Measurements from ENCODE around the gene TMEM51. TPM values are rescaled to one million over a fixed set of nuclear protein-coding genes. Genes with fewer than 3 reads are reported as not detected.
A peak's percentile ranks its signal among the peaks of the same experiment; 100 is the strongest.

TMEM51 gene
- total RNA-seq, 1 experiment from 2014 or later = 1.7 TPM

GRCh38 chr1:15246960-15247614 lies 93.5 kb downstream of the TMEM51 start, which contains the start of gene FHAD1:
Gene FHAD1, plus strand, starts transcription at chr1:15247223. Its CDS starts 4,562 bp downstream, at chr1:15251785.
- intact Hi-C loops (cut with micrococcal nuclease; ENCODE audit: unreplicated experiment) = no loop called here
- POLR2A ChIA-PET (ENCODE audit: low non-redundant PET) = no interaction called here
- no peak for TF ChIP-seq EZH2 (IDR thresholded peaks at IDR 0.05; ENCODE audit: borderline replicate concordance, low read depth, low read length, poor library complexity, severe bottlenecking)
- TF ChIP-seq CTCF (conservative IDR thresholded peaks at IDR 0.05; ENCODE audit: low read depth, low read length) = no peak
- H3K36me3 ChIP-seq (ENCODE audit: insufficient read depth, low read length, poor library complexity, severe bottlenecking) = no peaks in the 10 kb centered on the region
- DNase-seq (ENCODE audit: low spot score) = peak; percentile 77
- no TSS peak for BruUV-seq (replicated peaks)
- no peaks in the 10 kb centered on the region for H3K4me1 ChIP-seq (ENCODE audit: insufficient read depth, low read length, poor library complexity, severe bottlenecking)
- no peaks in the 10 kb centered on the region for H3K9me3 ChIP-seq (ENCODE audit: low read depth, low read length, poor library complexity, severe bottlenecking)
- no peak within 1 kb of the TSS for H3K27ac ChIP-seq (ENCODE audit: low read depth, low read length, poor library complexity, severe bottlenecking)
- H3K4me3 ChIP-seq (ENCODE audit: low read depth, low read length, poor library complexity, severe bottlenecking) = peak within 1 kb of the TSS; percentile 51
- CTCF ChIA-PET = interaction anchor here (0.6 kb wide), 1 partner anchor 78 kb away, joined by 3 read pairs; no protein-coding TSS in a partner anchor
- H3K27me3 ChIP-seq (replicated peaks; ENCODE audit: insufficient read depth, low read depth, low read length, poor library complexity) = peaks cover 10% of the 10 kb centered on the region

- Histone ChIP-seq H3K27ac (ENCODE audit: low read depth, low read length, poor library complexity, severe bottlenecking) (no peak overlapping the region), H3K4me3 (ENCODE audit: low read depth, low read length, poor library complexity, severe bottlenecking) (no peak overlapping the region), H3K9me3 (ENCODE audit: low read depth, low read length, poor library complexity, severe bottlenecking) (no peaks in the 10 kb centered on the region), H3K36me3 (ENCODE audit: insufficient read depth, low read length, poor library complexity, severe bottlenecking) (no peaks in the 10 kb centered on the region), H3K4me1 (ENCODE audit: insufficient read depth, low read length, poor library complexity, severe bottlenecking) (no peaks in the 10 kb centered on the region), H3K27me3 (replicated peaks; ENCODE audit: insufficient read depth, low read depth, low read length, poor library complexity) (peaks cover 10% of the 10 kb centered on the region)
- TF ChIP-seq EZH2 (IDR thresholded peaks at IDR 0.05; ENCODE audit: borderline replicate concordance, low read depth, low read length, poor library complexity, severe bottlenecking) = no peak
- TF ChIP-seq CTCF (conservative IDR thresholded peaks at IDR 0.05; ENCODE audit: low read depth, low read length) = no peak
- POLR2A ChIA-PET (ENCODE audit: low non-redundant PET) = no interaction called here
- CTCF ChIA-PET = no interaction called here
- intact Hi-C loops (cut with micrococcal nuclease; ENCODE audit: unreplicated experiment) = no loop called here
- BruUV-seq (replicated peaks) = no TSS peak
- no peak for DNase-seq (ENCODE audit: low spot score)
These were observed 94.7 kb downstream of the TMEM51 start for GRCh38 chr1:15248216-15248615.

GRCh38 chr1:15249081-15249480 lies 95.5 kb downstream of the TMEM51 start:
- no peak overlapping the region for H3K4me3 ChIP-seq (ENCODE audit: low read depth, low read length, poor library complexity, severe bottlenecking)
- H3K4me1 ChIP-seq (ENCODE audit: insufficient read depth, low read length, poor library complexity, severe bottlenecking) = no peaks in the 10 kb centered on the region
- no peak overlapping the region for H3K27ac ChIP-seq (ENCODE audit: low read depth, low read length, poor library complexity, severe bottlenecking)
- H3K27me3 ChIP-seq (replicated peaks; ENCODE audit: insufficient read depth, low read depth, low read length, poor library complexity) = peaks cover 10% of the 10 kb centered on the region
- ChIA-PET CTCF (no interaction called here), POLR2A (ENCODE audit: low non-redundant PET) (no interaction called here)
- intact Hi-C loops (cut with micrococcal nuclease; ENCODE audit: unreplicated experiment) = no loop called here
- no peaks in the 10 kb centered on the region for H3K9me3 ChIP-seq (ENCODE audit: low read depth, low read length, poor library complexity, severe bottlenecking)
- no peak for TF ChIP-seq EZH2 (IDR thresholded peaks at IDR 0.05; ENCODE audit: borderline replicate concordance, low read depth, low read length, poor library complexity, severe bottlenecking)
- no peak for TF ChIP-seq CTCF (conservative IDR thresholded peaks at IDR 0.05; ENCODE audit: low read depth, low read length)
- BruUV-seq (replicated peaks) = no TSS peak
- DNase-seq (ENCODE audit: low spot score) = no peak
- no peaks in the 10 kb centered on the region for H3K36me3 ChIP-seq (ENCODE audit: insufficient read depth, low read length, poor library complexity, severe bottlenecking)
